ENCODE data around the gene PRDM7. TPM values are rescaled to one million over a fixed set of nuclear protein-coding genes. Genes with fewer than 3 reads are reported as not detected.

Gene PRDM7
- total RNA-seq, 1 donor, result not detected

- peak overlapping the region; percentile 86 for H3K4me2 ChIP-seq (ENCODE audit: insufficient read depth, low read length)
- peaks cover 9% of the 10 kb centered on the region for H3K36me3 ChIP-seq (ENCODE audit: insufficient read depth, low read length)
- peaks cover 11% of the 10 kb centered on the region for H3K4me1 ChIP-seq (ENCODE audit: insufficient read depth, low read length)
- no peak overlapping the region for H2AFZ ChIP-seq (ENCODE audit: low read length)
- TF ChIP-seq CTCF (IDR thresholded peaks at IDR 0.05; ENCODE audit: extremely low read depth, low read depth, low read length), result no peak
- peak overlapping the region; percentile 64 for H3K4me3 ChIP-seq (ENCODE audit: insufficient read depth, low read length)
- no peak overlapping the region for H3K27ac ChIP-seq (ENCODE audit: low read depth, low read length)
- no peaks in the 10 kb centered on the region for H4K20me1 ChIP-seq (ENCODE audit: insufficient read depth, low read length)
- no peaks in the 10 kb centered on the region for H3K9me3 ChIP-seq (ENCODE audit: low read depth, low read length)
- no peaks in the 10 kb centered on the region for H3K79me2 ChIP-seq (ENCODE audit: insufficient read depth, low read length)
- peak; percentile 88 for DNase-seq (ENCODE audit: insufficient read length, low spot score, missing footprints)
- no peaks in the 10 kb centered on the region for H3K27me3 ChIP-seq (ENCODE audit: insufficient read depth, low read length)
Observed at GRCh38 chr16:90047714-90048346, 29.3 kb downstream of the PRDM7 start.

- Histone ChIP-seq H3K4me1 (ENCODE audit: insufficient read depth, low read length) (peaks cover 11% of the 10 kb centered on the region), H4K20me1 (ENCODE audit: insufficient read depth, low read length) (no peaks in the 10 kb centered on the region), H2AFZ (ENCODE audit: low read length) (peak overlapping the region; percentile 80), H3K4me3 (ENCODE audit: insufficient read depth, low read length) (peak overlapping the region; percentile 64), H3K27me3 (ENCODE audit: insufficient read depth, low read length) (no peaks in the 10 kb centered on the region), H3K4me2 (ENCODE audit: insufficient read depth, low read length) (peak overlapping the region; percentile 86), H3K9me3 (ENCODE audit: low read depth, low read length) (no peaks in the 10 kb centered on the region), H3K79me2 (ENCODE audit: insufficient read depth, low read length) (no peaks in the 10 kb centered on the region), H3K27ac (ENCODE audit: low read depth, low read length) (no peak overlapping the region), H3K36me3 (ENCODE audit: insufficient read depth, low read length) (peaks cover 13% of the 10 kb centered on the region)
- DNase-seq (ENCODE audit: insufficient read length, low spot score, missing footprints), result peak; percentile 95
- TF ChIP-seq CTCF (IDR thresholded peaks at IDR 0.05; ENCODE audit: extremely low read depth, low read depth, low read length), result no peak
Observed at GRCh38 chr16:90046971-90047713, 30.0 kb downstream of the PRDM7 start.

- H3K36me3 ChIP-seq (ENCODE audit: insufficient read depth, low read length), result peaks cover 13% of the 10 kb centered on the region
- peak overlapping the region; percentile 64 for H3K4me3 ChIP-seq (ENCODE audit: insufficient read depth, low read length)
- peak overlapping the region; percentile 86 for H3K4me2 ChIP-seq (ENCODE audit: insufficient read depth, low read length)
- peak; percentile 78 for DNase-seq (ENCODE audit: insufficient read length, low spot score, missing footprints)
- no peaks in the 10 kb centered on the region for H3K79me2 ChIP-seq (ENCODE audit: insufficient read depth, low read length)
- H3K27me3 ChIP-seq (ENCODE audit: insufficient read depth, low read length), result no peaks in the 10 kb centered on the region
- H2AFZ ChIP-seq (ENCODE audit: low read length), result peak overlapping the region; percentile 80
- peaks cover 11% of the 10 kb centered on the region for H3K4me1 ChIP-seq (ENCODE audit: insufficient read depth, low read length)
- H3K27ac ChIP-seq (ENCODE audit: low read depth, low read length), result no peak overlapping the region
- no peaks in the 10 kb centered on the region for H4K20me1 ChIP-seq (ENCODE audit: insufficient read depth, low read length)
- TF ChIP-seq CTCF (IDR thresholded peaks at IDR 0.05; ENCODE audit: extremely low read depth, low read depth, low read length), result no peak
- H3K9me3 ChIP-seq (ENCODE audit: low read depth, low read length), result no peaks in the 10 kb centered on the region
Observed at GRCh38 chr16:90046122-90046970, 30.8 kb downstream of the PRDM7 start.
